ENCODE data around the gene TK1. TPM values are rescaled to one million over a fixed set of nuclear protein-coding genes. Genes with fewer than 3 reads are reported as not detected.
"Not testable (repeated sequence)": the region's sequence is repeated elsewhere in the genome, so short reads cannot be mapped to it uniquely, and the experiment has no call there.

Gene TK1
- total RNA-seq, 8 experiments from 2014 or later, result 0.50 to 59.5 (median 1.9) TPM

- H3K4me3 ChIP-seq; H3K27ac ChIP-seq; ATAC-seq (replicated peaks in 6 of 8); in situ Hi-C loops (cut with MboI; ENCODE audit: low pct_unique_long_range_greater_than_20kb in 2 of 9, low sequenced_read_pairs in 9 of 9, unreplicated experiment in 9 of 9): not testable (repeated sequence)
- WGBS, 10 experiments, result 80 to 94% (median 88%) methylated on average over 1 to 9 of the region's 12 CpGs; no CpG with 5 or more reads in 2 of the 10 experiments
- H3K4me1 ChIP-seq (replicated peaks in 1 of 2), result peaks cover 9 to 15% of the 10 kb centered on the region in 2 donors
Observed at GRCh38 chr17:78139861-78140168, 47.0 kb downstream of the TK1 start.

DNA sequence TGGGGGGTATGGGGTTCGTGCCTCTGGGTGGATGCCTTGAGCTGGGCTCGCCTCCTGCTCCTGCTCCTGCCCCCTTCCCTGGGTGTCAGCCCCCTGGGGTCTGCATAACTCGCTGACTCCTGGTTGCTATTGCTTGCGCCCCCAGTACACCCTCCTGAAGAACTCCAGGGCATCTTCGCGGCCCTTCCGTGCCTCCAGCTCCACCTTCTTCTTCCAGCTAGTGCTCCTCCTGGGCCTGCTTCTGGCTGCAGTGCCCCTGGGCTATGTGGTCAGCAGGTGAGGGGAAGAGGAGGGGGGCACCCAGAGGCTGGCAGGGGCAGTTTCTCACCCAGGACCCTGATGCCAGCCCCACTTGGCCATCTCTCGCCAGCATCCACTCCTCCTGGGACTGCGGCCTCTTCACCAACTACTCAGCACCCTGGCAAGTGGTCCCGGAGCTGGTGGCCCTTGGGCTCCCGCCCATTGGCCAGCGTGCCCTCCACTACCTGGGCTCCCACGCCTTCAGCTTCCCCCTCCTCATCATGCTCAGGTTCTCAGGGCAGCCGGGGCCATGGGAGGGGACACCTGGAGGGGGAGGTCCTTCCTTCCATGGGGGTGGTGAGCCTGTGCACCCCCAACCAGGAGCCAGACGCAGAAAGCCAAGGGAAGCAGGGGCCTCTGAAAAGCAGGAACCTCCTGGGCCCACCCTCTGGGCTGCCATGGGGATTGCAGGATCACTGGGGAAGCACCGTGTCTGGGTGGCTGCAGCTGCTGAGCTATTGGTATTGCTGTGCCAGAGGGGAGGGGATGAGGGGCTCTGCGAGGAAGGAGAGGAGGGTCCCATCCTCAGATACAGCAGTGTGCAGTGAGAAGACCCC lies 48.4 kb downstream of the TK1 start:
- ATAC-seq (replicated peaks in 6 of 8), result no peak
- Histone ChIP-seq H3K4me3 (no peak overlapping the region), H3K27ac (no peak overlapping the region), H3K4me1 (replicated peaks in 1 of 2) (peaks cover 0 to 3% of the 10 kb centered on the region in 2 donors)
- WGBS, 10 experiments, result 80 to 100% (median 80%) methylated on average over 1 to 2 of the region's 17 CpGs; no CpG with 5 or more reads in 6 of the 10 experiments
- in situ Hi-C loops (cut with MboI; ENCODE audit: low pct_unique_long_range_greater_than_20kb in 2 of 9, low sequenced_read_pairs in 9 of 9, unreplicated experiment in 9 of 9), result no loop called here

DNA sequence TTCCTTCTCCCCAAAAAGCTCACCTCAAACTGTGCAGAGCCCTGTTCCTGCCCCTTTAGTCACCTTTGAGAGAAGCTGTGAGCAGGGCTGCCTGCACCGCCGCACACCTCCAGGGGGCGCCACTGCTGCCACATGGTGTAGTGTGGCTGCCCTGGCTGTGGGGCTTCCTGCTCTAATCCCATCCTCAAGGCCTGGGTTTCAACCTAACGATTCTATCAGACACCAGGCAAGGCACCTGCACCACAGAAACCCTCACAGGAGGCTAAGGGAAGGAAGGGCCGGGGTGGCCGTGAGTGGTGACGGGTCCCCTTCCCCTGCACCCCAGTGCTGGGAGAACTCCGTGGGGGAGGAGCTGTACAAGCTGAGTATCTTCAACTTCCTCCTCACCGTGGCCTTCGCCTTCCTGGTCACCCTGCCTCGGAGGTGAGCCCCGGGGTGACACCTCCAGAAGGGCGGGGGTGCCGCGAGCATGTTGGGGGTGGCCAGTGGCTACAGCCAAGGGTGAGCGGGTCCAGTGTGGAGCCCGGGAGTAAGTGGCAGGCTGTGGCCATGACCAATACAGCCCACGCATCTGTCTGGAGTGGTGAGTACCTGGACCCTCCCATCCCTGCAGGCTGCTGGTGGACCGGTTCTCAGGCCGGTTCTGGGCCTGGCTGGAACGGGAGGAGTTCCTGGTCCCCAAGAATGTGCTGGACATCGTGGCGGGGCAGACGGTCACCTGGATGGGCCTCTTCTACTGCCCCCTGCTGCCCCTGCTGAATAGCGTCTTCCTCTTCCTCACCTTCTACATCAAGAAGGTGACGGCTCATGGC lies 49.3 kb downstream of the TK1 start:
- H3K27ac ChIP-seq, result no peak overlapping the region
- no peak for ATAC-seq (replicated peaks in 6 of 8)
- peaks cover 0 to 3% of the 10 kb centered on the region in 2 donors for H3K4me1 ChIP-seq (replicated peaks in 1 of 2)
- 71 to 100% (median 87%) methylated on average over 1 to 9 of the region's 26 CpGs; no CpG with 5 or more reads in 6 of the 10 experiments for WGBS, 10 experiments
- no peak overlapping the region for H3K4me3 ChIP-seq
- in situ Hi-C loops (cut with MboI; ENCODE audit: low pct_unique_long_range_greater_than_20kb in 2 of 9, low sequenced_read_pairs in 9 of 9, unreplicated experiment in 9 of 9), result no loop called here

GRCh38 chr17:78135858-78136500 lies 50.9 kb downstream of the TK1 start:
- no peak for ATAC-seq (replicated peaks in 6 of 8)
- 79 to 100% (median 91%) methylated on average over 1 to 6 of the region's 9 CpGs; no CpG with 5 or more reads in 3 of the 10 experiments for WGBS, 10 experiments
- Histone ChIP-seq H3K4me1 (replicated peaks in 1 of 2) (peaks cover 3 to 7% of the 10 kb centered on the region in 2 donors), H3K4me3 (no peak overlapping the region), H3K27ac (no peak overlapping the region)
- in situ Hi-C loops (cut with MboI; ENCODE audit: low pct_unique_long_range_greater_than_20kb in 2 of 9, low sequenced_read_pairs in 9 of 9, unreplicated experiment in 9 of 9), result no loop called here

DNA sequence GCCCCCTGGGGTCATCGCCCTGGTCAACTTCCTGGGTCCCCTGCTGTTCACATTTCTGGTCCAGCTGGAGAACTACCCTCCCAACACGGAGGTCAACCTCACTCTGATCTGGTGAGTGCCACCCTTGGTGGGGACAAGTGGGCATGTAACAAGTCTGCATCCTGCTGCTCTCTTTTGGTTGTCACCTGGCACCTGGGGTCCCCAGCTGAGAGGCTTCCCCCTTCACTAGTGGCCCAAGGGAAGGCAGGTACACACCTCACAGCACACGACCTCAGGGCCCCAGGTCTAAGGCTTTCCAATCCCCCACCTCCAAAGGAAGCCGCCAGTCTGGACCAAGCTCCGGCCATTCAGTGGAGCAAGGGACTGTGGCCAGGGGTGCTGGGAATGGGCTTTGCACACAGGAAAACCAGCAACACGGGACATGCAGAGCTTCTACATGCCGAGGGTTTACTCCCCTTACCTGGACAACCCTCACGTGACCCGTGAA lies 51.9 kb downstream of the TK1 start:
- Histone ChIP-seq H3K4me1 (replicated peaks in 1 of 2) (peaks cover 3% of the 10 kb centered on the region in 2 donors), H3K4me3 (no peak overlapping the region), H3K27ac (no peak overlapping the region)
- in situ Hi-C loops (cut with MboI; ENCODE audit: low pct_unique_long_range_greater_than_20kb in 2 of 9, low sequenced_read_pairs in 9 of 9, unreplicated experiment in 9 of 9), result no loop called here
- 26 to 86% (median 61%) methylated on average over 2 to 6 of the region's 9 CpGs; no CpG with 5 or more reads in 5 of the 10 experiments for WGBS, 10 experiments
- ATAC-seq (replicated peaks in 6 of 8), result no peak

GRCh38 chr17:78133971-78134898 lies 52.6 kb downstream of the TK1 start:
- peak in 3 of 8 experiments; percentile 71 to 80 (median 75) for ATAC-seq (replicated peaks in 6 of 8)
- Histone ChIP-seq H3K4me3 (no peak overlapping the region), H3K4me1 (replicated peaks in 1 of 2) (peaks cover 3% of the 10 kb centered on the region in 2 donors), H3K27ac (no peak overlapping the region)
- 3 to 100% (median 70%) methylated on average over 1 to 11 of the region's 39 CpGs; no CpG with 5 or more reads in 2 of the 10 experiments for WGBS, 10 experiments
- in situ Hi-C loops (cut with MboI; ENCODE audit: low pct_unique_long_range_greater_than_20kb in 2 of 9, low sequenced_read_pairs in 9 of 9, unreplicated experiment in 9 of 9), result no loop called here

DNA sequence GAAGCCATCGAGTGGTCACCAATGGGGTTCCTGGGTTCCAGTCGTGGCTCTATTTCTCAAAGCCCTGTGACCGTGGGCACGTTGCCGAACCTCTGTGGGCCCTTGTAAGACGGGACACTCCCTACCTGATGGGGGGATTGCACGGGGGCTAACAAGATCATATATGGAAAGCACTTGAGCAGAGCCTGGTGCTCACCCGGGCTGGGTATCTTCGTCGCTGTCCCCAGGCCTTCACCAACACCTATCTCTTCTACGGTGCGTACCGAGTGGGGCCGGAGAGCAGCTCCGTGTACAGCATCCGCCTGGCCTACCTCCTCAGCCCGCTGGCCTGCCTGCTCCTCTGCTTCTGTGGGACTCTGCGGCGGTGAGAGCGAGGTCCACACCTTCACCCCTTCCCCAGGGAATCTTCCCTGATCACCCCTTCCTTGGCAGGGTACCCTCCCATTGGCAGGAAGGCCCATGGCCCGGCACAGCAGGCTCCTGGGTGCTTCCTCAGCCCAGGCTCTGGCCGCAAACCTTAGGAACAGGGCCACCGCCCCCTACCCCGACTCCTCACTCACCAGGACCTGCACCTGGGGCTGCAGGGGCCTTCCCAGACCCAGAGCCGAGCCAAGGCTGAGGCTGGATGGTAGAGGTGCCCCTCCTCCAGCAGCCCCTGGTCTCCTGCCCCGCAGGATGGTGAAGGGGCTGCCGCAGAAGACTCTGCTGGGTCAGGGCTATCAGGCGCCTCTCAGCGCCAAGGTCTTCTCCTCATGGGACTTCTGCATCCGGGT lies 53.5 kb downstream of the TK1 start:
- in situ Hi-C loops (cut with MboI; ENCODE audit: low pct_unique_long_range_greater_than_20kb in 2 of 9, low sequenced_read_pairs in 9 of 9, unreplicated experiment in 9 of 9), result no loop called here
- 60 to 93% (median 85%) methylated on average over 1 to 5 of the region's 30 CpGs; no CpG with 5 or more reads in 6 of the 10 experiments for WGBS, 10 experiments
- H3K4me3 ChIP-seq, result no peak overlapping the region
- peaks cover 3 to 6% of the 10 kb centered on the region in 2 donors for H3K4me1 ChIP-seq (replicated peaks in 1 of 2)
- no peak for ATAC-seq (replicated peaks in 6 of 8)
- no peak overlapping the region for H3K27ac ChIP-seq

DNA sequence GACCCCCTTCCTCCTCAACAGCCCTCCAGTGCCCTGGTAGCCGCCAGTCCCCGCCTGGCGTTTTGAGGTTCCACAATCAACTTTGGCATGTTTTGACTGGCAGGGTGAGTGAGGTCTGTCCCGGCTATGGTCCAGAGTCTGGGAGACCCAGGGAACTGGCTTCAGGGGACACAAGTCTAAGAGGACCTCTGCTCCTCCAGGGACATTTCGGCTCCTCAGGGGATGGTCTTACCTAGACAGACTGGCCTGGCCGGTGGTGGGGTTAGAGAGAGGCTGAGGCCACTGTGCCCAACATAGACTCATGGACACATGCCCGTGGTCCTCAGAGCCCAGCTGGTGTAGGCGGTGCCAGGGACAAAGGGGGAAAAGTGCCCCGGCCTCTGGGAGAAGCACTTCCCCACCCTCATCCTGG lies 54.1 kb downstream of the TK1 start:
- no peak overlapping the region for H3K27ac ChIP-seq
- ATAC-seq (replicated peaks in 6 of 8), result no peak
- H3K4me1 ChIP-seq (replicated peaks in 1 of 2), result peaks cover 4 to 6% of the 10 kb centered on the region in 2 donors
- no peak overlapping the region for H3K4me3 ChIP-seq
- in situ Hi-C loops (cut with MboI; ENCODE audit: low pct_unique_long_range_greater_than_20kb in 2 of 9, low sequenced_read_pairs in 9 of 9, unreplicated experiment in 9 of 9), result no loop called here
- 40 to 82% (median 67%) methylated on average over 1 to 2 of the region's 9 CpGs; no CpG with 5 or more reads in 7 of the 10 experiments for WGBS, 10 experiments

- in situ Hi-C loops (cut with MboI; ENCODE audit: low pct_unique_long_range_greater_than_20kb in 2 of 9, low sequenced_read_pairs in 9 of 9, unreplicated experiment in 9 of 9), result no loop called here
- no peak for ATAC-seq (replicated peaks in 6 of 8)
- Histone ChIP-seq H3K27ac (no peak overlapping the region), H3K4me3 (no peak overlapping the region), H3K4me1 (replicated peaks in 1 of 2) (peaks cover 6 to 10% of the 10 kb centered on the region in 2 donors)
- WGBS, 10 experiments, result 70% methylated on average over 2 of the region's 38 CpGs; no CpG with 5 or more reads in 9 of the 10 experiments
Observed at GRCh38 chr17:78132084-78132676, 54.7 kb downstream of the TK1 start.

DNA sequence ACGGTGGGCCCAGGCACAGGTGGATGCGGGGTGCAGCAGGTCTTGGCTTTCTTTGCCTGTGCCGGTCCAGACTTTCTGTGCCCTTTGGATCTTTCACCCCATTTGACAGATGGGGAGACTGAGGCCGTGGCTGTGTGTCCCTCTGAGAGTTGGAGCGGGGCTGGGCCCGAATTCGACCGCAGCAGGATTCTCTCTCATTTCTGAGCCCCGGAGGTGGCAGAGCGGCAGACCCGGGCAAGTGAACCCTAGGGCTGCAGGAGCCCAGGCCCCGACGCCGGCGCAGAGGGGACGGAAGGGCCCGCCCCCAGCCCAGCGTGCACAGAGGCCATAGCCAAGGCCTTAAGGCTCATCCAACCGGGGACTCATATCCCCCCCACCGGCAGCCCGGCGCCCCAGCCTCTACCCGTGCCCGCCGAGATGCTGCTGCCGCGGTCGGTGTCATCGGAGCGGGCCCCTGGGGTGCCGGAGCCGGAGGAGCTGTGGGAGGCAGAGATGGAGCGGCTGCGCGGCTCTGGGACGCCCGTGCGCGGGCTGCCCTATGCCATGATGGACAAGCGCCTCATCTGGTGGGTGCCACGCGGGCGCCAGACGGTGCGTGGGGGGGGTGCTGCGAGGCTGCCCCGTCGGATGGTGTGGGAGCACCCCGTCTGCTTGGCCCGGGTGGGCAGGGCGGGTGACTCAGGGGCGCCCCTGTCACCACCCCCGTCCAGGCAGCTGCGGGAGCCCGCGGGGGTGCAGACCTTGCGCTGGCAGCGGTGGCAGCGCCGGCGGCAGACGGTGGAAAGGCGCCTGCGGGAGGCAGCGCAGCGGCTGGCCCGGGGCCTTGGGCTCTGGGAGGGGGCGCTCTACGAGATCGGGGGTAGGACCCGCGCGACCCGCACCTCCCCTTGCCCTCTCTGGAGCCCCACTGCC lies 55.4 kb downstream of the TK1 start:
- no peak overlapping the region for H3K4me3 ChIP-seq
- 59 to 100% (median 87%) methylated on average over 1 to 5 of the region's 74 CpGs; no CpG with 5 or more reads in 6 of the 10 experiments for WGBS, 10 experiments

More for the DNA sequence above, 55.4 kb downstream of the TK1 start:
- no peak for ATAC-seq (replicated peaks in 6 of 8)
- H3K4me1 ChIP-seq (replicated peaks in 1 of 2), result peaks cover 8 to 17% of the 10 kb centered on the region in 2 donors
- no peak overlapping the region for H3K27ac ChIP-seq
- in situ Hi-C loops (cut with MboI; ENCODE audit: low pct_unique_long_range_greater_than_20kb in 2 of 9, low sequenced_read_pairs in 9 of 9, unreplicated experiment in 9 of 9), result no loop called here

Measured in motor neuron (in vitro differentiated cells).